Small intestine (tissue), 7 donors: ENCODE measurements around the gene COPE. TPM values are rescaled to one million over a fixed set of nuclear protein-coding genes. Genes with fewer than 3 reads are reported as not detected.

Source experiments
- DNase-seq, 2 donors: peaks; one replicate each; pipeline versions ENCODE4 v3.0.0 to v3.0.0-alpha.2; 2013
- FAIRE-seq: peaks from 2 replicates; lab custom pipeline; 2012; peaks lifted over from hg19 to GRCh38; lab: Jason Lieb, UNC
- H3K27ac ChIP-seq, 3 donors: one replicate each; pipeline ENCODE4 v1.5.1; 2013; ENCODE audit warnings: low read length in 2 of 3, mild to moderate bottlenecking in 2 of 3, control low read depth in 1 of 3, inconsistent platforms in 1 of 3, low read depth in 1 of 3, moderate library complexity in 1 of 3
- H3K27me3 ChIP-seq, 3 donors: one replicate each; pipeline ENCODE4 v1.6.1; 2013; ENCODE audit warnings: low read length in 3 of 3, inconsistent platforms in 1 of 3; ENCODE audit not compliant: control insufficient read depth in 3 of 3, insufficient read depth in 3 of 3
- H3K36me3 ChIP-seq, 3 donors: one replicate each; pipeline ENCODE4 v1.6.1; 2013; ENCODE audit warnings: low read length in 3 of 3, inconsistent platforms in 1 of 3, low read depth in 1 of 3, mild to moderate bottlenecking in 1 of 3, moderate library complexity in 1 of 3; ENCODE audit not compliant: control insufficient read depth in 3 of 3, insufficient read depth in 2 of 3
- H3K4me1 ChIP-seq, 3 donors: one replicate each; pipeline ENCODE4 v1.6.1; 2013; ENCODE audit warnings: low read length in 2 of 3, inconsistent platforms in 1 of 3, low read depth in 1 of 3, mild to moderate bottlenecking in 1 of 3, moderate library complexity in 1 of 3; ENCODE audit not compliant: control insufficient read depth in 3 of 3, insufficient read depth in 2 of 3
- H3K4me3 ChIP-seq, 3 donors: one replicate each; pipeline ENCODE4 v1.5.1; 2013; ENCODE audit warnings: low read length in 3 of 3, control low read depth in 1 of 3, inconsistent platforms in 1 of 3, low read depth in 1 of 3, mild to moderate bottlenecking in 1 of 3, moderate library complexity in 1 of 3
- H3K9me3 ChIP-seq, 2 donors: one replicate each; pipeline ENCODE4 v1.6.1; 2013; ENCODE audit warnings: low read depth in 1 of 2, low read length in 1 of 2; ENCODE audit not compliant: control insufficient read depth in 2 of 2, insufficient read depth in 1 of 2
- WGBS, 3 donors: extraction: QIAGEN DNeasy Blood & Tissue Kit; methylation state at CpG; one replicate each; pipeline ENCODE4 v1.1.7; 2013; 5-methylcytosine and 5-hydroxymethylcytosine counted together
- polyA plus RNA-seq, 4 donors: library from polyadenylated mRNA; stranded (reverse) in 3 of 4; unstranded in 1 of 4; fragments of 200-250 nt in 3 of 4; fragments of 120-200 nt in 1 of 4; gene quantifications; one replicate each; pipeline versions ENCODE4 v1.2.1 to v1.2.3, GENCODE V29; 2013
- donor health status: healthy with polysubstance abuse.
- donor health status: control.
- donor health status: control.
- donor health status: Bipolar disorder and iron deficiency.
- donor health status: healthy.

Gene COPE
- polyA plus RNA-seq, 4 donors = 139 to 350 (median 270) TPM

DNA sequence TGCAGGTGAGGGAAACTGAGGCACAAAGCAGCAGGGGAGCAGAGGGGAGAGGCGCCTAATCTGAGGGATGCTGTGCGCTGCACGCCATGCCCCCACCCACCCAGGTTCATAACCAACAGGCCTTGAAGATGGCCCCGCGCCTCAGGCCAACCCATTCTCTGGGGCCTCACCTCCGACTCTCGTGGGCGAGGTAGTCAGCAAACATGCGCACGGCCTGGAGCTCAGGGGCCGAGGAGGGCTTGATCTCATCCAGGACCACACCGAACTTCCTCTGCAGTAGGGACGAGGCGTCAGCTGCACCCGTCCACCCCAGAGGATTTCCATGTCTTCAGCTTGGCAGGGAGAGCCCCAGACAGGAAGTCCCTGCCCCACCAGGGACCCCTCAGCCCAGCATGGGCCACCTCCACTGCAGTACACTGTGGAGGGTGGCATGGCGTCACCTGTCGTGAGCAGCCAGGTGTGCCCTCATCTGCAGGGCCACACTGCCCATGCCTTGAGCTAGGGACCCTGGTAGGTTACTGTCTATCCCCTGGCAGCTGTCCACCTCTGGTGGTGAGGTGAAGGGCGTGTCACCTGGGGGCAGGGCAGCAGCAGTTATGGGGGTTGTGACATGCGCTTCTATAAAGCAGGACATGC is 8.3 kb downstream of the COPE start:
- no peaks in the 10 kb centered on the region for H3K9me3 ChIP-seq
- H3K4me1 ChIP-seq = no peaks in the 10 kb centered on the region
- DNase-seq = no peak
- H3K27me3 ChIP-seq = no peaks in the 10 kb centered on the region
- H3K36me3 ChIP-seq = peaks cover 9 to 92% (median 13%) of the 10 kb centered on the region in 3 donors
- H3K27ac ChIP-seq = no peak overlapping the region
- no peak for FAIRE-seq
- WGBS, 3 donors = 95 to 96% (median 95%) methylated on average over 18 to 19 of the region's 19 CpGs
- no peak overlapping the region for H3K4me3 ChIP-seq

GRCh38 chr19:18910010-18910409 is 9.2 kb downstream of the COPE start:
- no peaks in the 10 kb centered on the region for H3K27me3 ChIP-seq
- H3K4me1 ChIP-seq = no peaks in the 10 kb centered on the region
- peaks cover 9 to 93% (median 19%) of the 10 kb centered on the region in 3 donors for H3K36me3 ChIP-seq
- DNase-seq (no peak), FAIRE-seq (no peak)
- H3K4me3 ChIP-seq = no peak overlapping the region
- H3K27ac ChIP-seq = no peak overlapping the region
- WGBS, 3 donors = 84 to 87% (median 86%) methylated on average over 10 of the region's 10 CpGs
- H3K9me3 ChIP-seq = no peaks in the 10 kb centered on the region

GRCh38 chr19:18908917-18909619 is 10.1 kb downstream of the COPE start:
- no peak for FAIRE-seq
- WGBS, 3 donors = 85 to 92% (median 86%) methylated on average over 17 of the region's 17 CpGs

GRCh38 chr19:18906605-18907519 is 12.3 kb downstream of the COPE start:
- no peaks in the 10 kb centered on the region for H3K4me1 ChIP-seq
- WGBS, 3 donors = 93 to 94% (median 93%) methylated on average over 35 to 36 of the region's 36 CpGs
- no peaks in the 10 kb centered on the region for H3K27me3 ChIP-seq
- H3K4me3 ChIP-seq = no peak overlapping the region
- H3K27ac ChIP-seq = no peak overlapping the region
- FAIRE-seq (no peak), DNase-seq (no peak)
- no peaks in the 10 kb centered on the region for H3K9me3 ChIP-seq
- peaks cover 14 to 86% (median 26%) of the 10 kb centered on the region in 3 donors for H3K36me3 ChIP-seq

More at GRCh38 chr19:18908917-18909619, 10.1 kb downstream of the COPE start:
- Histone ChIP-seq H3K36me3 (peaks cover 9 to 93% (median 23%) of the 10 kb centered on the region in 3 donors), H3K27me3 (no peaks in the 10 kb centered on the region), H3K9me3 (no peaks in the 10 kb centered on the region), H3K4me1 (no peaks in the 10 kb centered on the region), H3K4me3 (no peak overlapping the region), H3K27ac (no peak overlapping the region)
- no peak for DNase-seq

DNA sequence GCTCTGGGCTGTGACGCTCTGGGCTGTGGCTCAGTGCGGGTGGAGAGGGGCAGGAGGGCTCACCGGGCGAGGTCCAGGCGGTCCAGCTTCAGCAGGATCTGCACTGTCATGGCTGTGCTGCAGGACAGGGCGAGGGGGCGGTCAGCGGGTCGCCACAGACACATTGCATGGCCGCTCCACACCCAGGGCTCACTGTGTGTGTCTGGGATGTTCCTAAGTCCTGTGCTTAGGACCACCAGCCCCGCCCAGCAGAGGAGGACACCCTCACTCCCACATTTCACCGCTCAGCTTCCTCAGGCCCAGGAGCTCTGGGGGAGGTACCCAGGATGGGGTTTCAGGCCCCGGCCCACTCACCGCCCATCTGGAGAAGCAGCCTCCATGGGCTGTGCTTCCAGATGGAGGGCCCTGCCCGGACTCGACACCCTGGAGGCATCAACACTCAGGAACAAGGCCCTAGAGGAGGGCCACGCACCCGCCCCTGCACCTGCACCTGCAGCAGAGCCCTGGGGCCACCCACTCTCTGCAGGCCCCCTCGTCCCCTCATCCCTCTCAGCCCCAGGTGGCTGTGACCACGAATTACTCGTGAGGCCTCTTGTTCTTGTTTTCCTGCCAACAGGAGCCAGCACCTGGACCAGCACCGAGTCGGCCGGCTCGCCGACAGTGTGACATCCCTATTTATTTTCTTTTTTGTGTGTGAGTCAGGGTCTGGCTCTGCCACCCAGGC is 13.5 kb downstream of the COPE start:
- no peak overlapping the region for H3K4me3 ChIP-seq
- FAIRE-seq = no peak
- no peak for DNase-seq
- H3K27me3 ChIP-seq = no peaks in the 10 kb centered on the region
- WGBS, 3 donors = 89 to 95% (median 94%) methylated on average over 24 to 26 of the region's 26 CpGs
- no peaks in the 10 kb centered on the region for H3K9me3 ChIP-seq
- no peak overlapping the region for H3K27ac ChIP-seq
- no peaks in the 10 kb centered on the region for H3K4me1 ChIP-seq
- H3K36me3 ChIP-seq = peaks cover 12 to 86% (median 25%) of the 10 kb centered on the region in 3 donors

DNA sequence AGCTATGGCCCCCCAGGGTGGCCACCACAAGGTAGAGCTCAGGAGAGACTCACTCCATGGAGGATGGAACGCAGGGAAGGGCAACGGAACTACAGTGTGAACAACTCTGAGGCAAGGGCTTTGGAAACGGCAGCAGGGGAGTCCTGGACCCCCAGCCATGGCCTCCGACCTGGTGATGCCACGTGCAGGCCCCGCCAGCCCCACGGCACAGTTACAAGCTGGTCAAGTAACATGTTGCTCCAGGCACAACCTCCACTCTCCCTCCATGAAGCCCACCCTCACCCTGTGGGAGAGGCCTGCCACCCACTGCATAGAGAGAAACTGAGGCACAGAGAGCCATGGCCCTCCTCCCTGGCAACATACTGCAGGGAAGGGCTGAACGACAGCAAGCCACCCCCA is 14.1 kb downstream of the COPE start:
- no peak for DNase-seq
- no peaks in the 10 kb centered on the region for H3K27me3 ChIP-seq
- peaks cover 13 to 86% (median 24%) of the 10 kb centered on the region in 3 donors for H3K36me3 ChIP-seq
- 93 to 95% (median 94%) methylated on average over 8 of the region's 8 CpGs for WGBS, 3 donors
- H3K9me3 ChIP-seq = no peaks in the 10 kb centered on the region
- H3K4me3 ChIP-seq = no peak overlapping the region
- H3K27ac ChIP-seq = no peak overlapping the region
- no peak for FAIRE-seq
- H3K4me1 ChIP-seq = no peaks in the 10 kb centered on the region

DNA sequence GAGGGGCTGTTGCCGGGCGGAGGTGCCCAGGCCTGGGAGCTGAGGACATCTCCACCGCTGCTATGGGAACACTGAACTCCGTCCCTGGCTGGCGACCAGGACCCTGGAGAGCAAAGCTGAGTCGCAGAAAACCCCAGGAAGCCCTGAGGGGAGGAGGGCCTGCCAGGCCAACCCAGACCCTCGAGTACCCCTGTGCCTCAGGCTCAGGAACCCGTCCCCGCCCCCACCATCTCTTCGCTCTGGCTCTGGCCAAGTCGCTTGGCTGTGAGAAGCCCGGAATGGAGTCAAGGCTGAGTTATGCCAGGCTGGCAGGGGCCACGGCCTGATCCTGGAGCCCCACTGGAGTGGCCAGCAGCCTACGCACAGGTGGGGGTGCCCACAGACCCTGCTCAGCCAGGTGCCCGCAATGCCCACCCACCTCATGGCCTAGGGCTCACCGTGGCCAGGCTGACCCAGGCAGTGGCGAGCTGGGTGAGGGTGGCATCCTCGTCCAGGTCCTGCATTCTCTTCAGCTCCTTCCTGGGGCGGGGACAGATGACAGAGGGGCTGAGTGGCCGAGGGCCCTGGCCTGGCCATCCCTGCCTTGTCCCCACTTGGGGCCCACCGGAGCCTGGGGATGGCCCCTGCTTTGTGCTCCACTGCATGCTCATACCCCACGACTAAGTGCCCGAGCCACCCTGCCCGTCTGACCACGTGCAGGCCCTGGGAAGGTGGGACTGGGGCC is 14.7 kb downstream of the COPE start:
- Histone ChIP-seq H3K36me3 (peaks cover 14 to 86% (median 28%) of the 10 kb centered on the region in 3 donors), H3K27me3 (no peaks in the 10 kb centered on the region), H3K4me1 (no peaks in the 10 kb centered on the region), H3K9me3 (no peaks in the 10 kb centered on the region), H3K27ac (no peak overlapping the region), H3K4me3 (no peak overlapping the region)
- 92 to 97% (median 94%) methylated on average over 23 to 25 of the region's 25 CpGs for WGBS, 3 donors
- DNase-seq (no peak), FAIRE-seq (no peak)
